OCI-LY1 (cell line): Measurements from ENCODE around the gene MAPKAPK3.

Source experiments
- H2AFZ ChIP-seq: fragments of 200-600 bp; sonication (generic), shearing (Covaris generic); 2 replicates; pipeline ENCODE4 v1.6.0; 2014; ENCODE audit warnings: antibody characterized with exemption, mild to moderate bottlenecking, low read length
- H3F3A ChIP-seq: fragments of 200-600 bp; sonication (generic), shearing (Covaris generic); 2 replicates; pipeline ENCODE4 v1.6.0; 2014; ENCODE audit warnings: mild to moderate bottlenecking, antibody characterized with exemption, low read length, moderate library complexity; ENCODE audit not compliant: insufficient read depth
- H3K27ac ChIP-seq: fragments of 200-600 bp; sonication (generic); 2 replicates; pipeline ENCODE4 v1.5.1; 2014; ENCODE audit warnings: low read length, mixed run types, mild to moderate bottlenecking, low read depth; ENCODE audit not compliant: poor library complexity, severe bottlenecking
- H3K27me3 ChIP-seq: fragments of 200-600 bp; sonication (generic); 2 replicates; pipeline ENCODE4 v1.6.0; 2014; ENCODE audit warnings: antibody characterized with exemption, mild to moderate bottlenecking, low read length, moderate library complexity; ENCODE audit not compliant: insufficient read depth
- H3K36me3 ChIP-seq: fragments of 200-600 bp; sonication (generic); 2 replicates; pipeline ENCODE4 v1.6.1; 2014; ENCODE audit warnings: mild to moderate bottlenecking, antibody characterized with exemption, low read length, moderate library complexity, mixed read lengths; ENCODE audit not compliant: insufficient read depth
- H3K4me1 ChIP-seq: fragments of 200-600 bp; sonication (generic); 2 replicates; pipeline ENCODE4 v1.5.1; 2014; ENCODE audit warnings: mild to moderate bottlenecking, low read length, moderate library complexity; ENCODE audit not compliant: insufficient read depth, severe bottlenecking
- H3K4me2 ChIP-seq: fragments of 200-600 bp; sonication (generic), shearing (Covaris generic); 2 replicates; pipeline ENCODE4 v1.6.1; 2014; ENCODE audit warnings: low read length
- H3K4me3 ChIP-seq: fragments of 200-600 bp; sonication (generic); 2 replicates; pipeline ENCODE4 v1.5.1; 2014; ENCODE audit warnings: low read length, low read depth, mild to moderate bottlenecking, mixed read lengths; ENCODE audit not compliant: poor library complexity, severe bottlenecking
- H3K79me2 ChIP-seq: fragments of 200-600 bp; shearing (Covaris generic); 2 replicates; pipeline ENCODE4 v1.6.1; 2016; ENCODE audit warnings: mixed run types, low read length, mixed read lengths; ENCODE audit not compliant: insufficient read depth
- H3K9ac ChIP-seq: fragments of 200-600 bp; sonication (generic), shearing (Covaris generic); 2 replicates; pipeline ENCODE4 v1.6.1; 2014; ENCODE audit warnings: mild to moderate bottlenecking, low read length, mixed read lengths
- H3K9me2 ChIP-seq: fragments of 200-600 bp; sonication (generic), shearing (Covaris generic); 2 replicates; pipeline ENCODE4 v1.6.1; 2014; ENCODE audit warnings: low read depth, mild to moderate bottlenecking, low read length, mixed read lengths
- H3K9me3 ChIP-seq: fragments of 200-600 bp; shearing (Covaris generic); 2 replicates; pipeline ENCODE4 v1.6.1; 2014; ENCODE audit warnings: low read length, mixed read lengths
- H4K20me1 ChIP-seq: fragments of 200-600 bp; sonication (generic), shearing (Covaris generic); 2 replicates; pipeline ENCODE4 v1.6.0; 2016; ENCODE audit warnings: mild to moderate bottlenecking, low read length; ENCODE audit not compliant: insufficient read depth
- EZH2 ChIP-seq: fragments of 200-600 bp; sonication (generic), shearing (Covaris generic); IDR thresholded peaks from 2 replicates; pipeline ENCODE4 v1.8.0; 2017; ENCODE audit warnings: borderline replicate concordance, mixed run types, mild to moderate bottlenecking, antibody characterized with exemption, low read length, moderate library complexity, mixed read lengths
- TF ChIP-seq, protein P1 (sequence below): fragments of 200-600 bp; sonication (generic), shearing (Covaris generic); IDR thresholded peaks from 2 replicates; pipeline ENCODE4 v1.5.1; 2017; ENCODE audit warnings: mild to moderate bottlenecking, antibody characterized with exemption, low read length, moderate library complexity, mixed read lengths

MAPKAPK3 gene

GRCh38 chr3:50622881-50623280 is 5.9 kb downstream of the MAPKAPK3 start:
- H3K9ac ChIP-seq = no peak overlapping the region
- H3F3A ChIP-seq = no peaks in the 10 kb centered on the region
- H3K4me2 ChIP-seq = no peak overlapping the region
- H3K4me3 ChIP-seq = no peak overlapping the region
- no peaks in the 10 kb centered on the region for H3K27me3 ChIP-seq
- H4K20me1 ChIP-seq = no peaks in the 10 kb centered on the region
- H3K9me3 ChIP-seq = no peaks in the 10 kb centered on the region
- H3K27ac ChIP-seq = no peak overlapping the region
- no peaks in the 10 kb centered on the region for H3K36me3 ChIP-seq
- TF ChIP-seq EZH2 = no peak
- TF ChIP-seq, protein P1, sequence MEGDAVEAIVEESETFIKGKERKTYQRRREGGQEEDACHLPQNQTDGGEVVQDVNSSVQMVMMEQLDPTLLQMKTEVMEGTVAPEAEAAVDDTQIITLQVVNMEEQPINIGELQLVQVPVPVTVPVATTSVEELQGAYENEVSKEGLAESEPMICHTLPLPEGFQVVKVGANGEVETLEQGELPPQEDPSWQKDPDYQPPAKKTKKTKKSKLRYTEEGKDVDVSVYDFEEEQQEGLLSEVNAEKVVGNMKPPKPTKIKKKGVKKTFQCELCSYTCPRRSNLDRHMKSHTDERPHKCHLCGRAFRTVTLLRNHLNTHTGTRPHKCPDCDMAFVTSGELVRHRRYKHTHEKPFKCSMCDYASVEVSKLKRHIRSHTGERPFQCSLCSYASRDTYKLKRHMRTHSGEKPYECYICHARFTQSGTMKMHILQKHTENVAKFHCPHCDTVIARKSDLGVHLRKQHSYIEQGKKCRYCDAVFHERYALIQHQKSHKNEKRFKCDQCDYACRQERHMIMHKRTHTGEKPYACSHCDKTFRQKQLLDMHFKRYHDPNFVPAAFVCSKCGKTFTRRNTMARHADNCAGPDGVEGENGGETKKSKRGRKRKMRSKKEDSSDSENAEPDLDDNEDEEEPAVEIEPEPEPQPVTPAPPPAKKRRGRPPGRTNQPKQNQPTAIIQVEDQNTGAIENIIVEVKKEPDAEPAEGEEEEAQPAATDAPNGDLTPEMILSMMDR = no peak
- no peak overlapping the region for H2AFZ ChIP-seq
- H3K9me2 ChIP-seq = no peaks in the 10 kb centered on the region
- H3K79me2 ChIP-seq = no peaks in the 10 kb centered on the region
- peaks cover 3% of the 10 kb centered on the region for H3K4me1 ChIP-seq

- no peak for TF ChIP-seq EZH2
- TF ChIP-seq, protein P1 = no peak
- no peaks in the 10 kb centered on the region for H3K36me3 ChIP-seq
- H3K9ac ChIP-seq = no peak overlapping the region
- H2AFZ ChIP-seq = no peak overlapping the region
- no peak overlapping the region for H3K4me3 ChIP-seq
- H3K9me2 ChIP-seq = no peaks in the 10 kb centered on the region
- H3K9me3 ChIP-seq = no peaks in the 10 kb centered on the region
- no peaks in the 10 kb centered on the region for H3F3A ChIP-seq
- H4K20me1 ChIP-seq = no peaks in the 10 kb centered on the region
- no peak overlapping the region for H3K4me2 ChIP-seq
- no peak overlapping the region for H3K27ac ChIP-seq
- H3K79me2 ChIP-seq = no peaks in the 10 kb centered on the region
- no peaks in the 10 kb centered on the region for H3K27me3 ChIP-seq
- H3K4me1 ChIP-seq = no peaks in the 10 kb centered on the region
Observed at GRCh38 chr3:50623840-50624474, 7.0 kb downstream of the MAPKAPK3 start.

DNA sequence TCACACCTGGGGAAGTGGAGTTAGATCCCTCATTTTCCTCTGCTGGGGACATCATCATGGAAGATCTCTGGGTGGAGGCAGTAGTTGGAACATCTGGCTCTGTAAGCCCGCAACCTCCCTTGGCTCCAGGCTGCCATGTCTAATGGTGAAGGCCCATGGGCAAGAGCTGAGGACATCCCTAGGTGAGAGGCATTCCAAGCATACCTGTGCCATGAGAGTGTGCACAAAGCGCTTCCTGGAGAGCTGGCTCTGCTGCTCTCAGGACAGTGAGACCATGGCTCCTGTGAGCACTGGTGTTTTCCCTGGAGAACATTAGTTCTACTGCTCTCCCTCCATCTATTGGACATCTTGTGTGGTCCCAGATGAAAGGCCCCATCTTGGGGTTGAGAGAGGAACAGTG is 7.7 kb downstream of the MAPKAPK3 start:
- Histone ChIP-seq H3K4me2 (no peak overlapping the region), H3F3A (no peaks in the 10 kb centered on the region), H3K4me3 (no peak overlapping the region), H3K36me3 (no peaks in the 10 kb centered on the region), H2AFZ (no peak overlapping the region), H3K9me2 (no peaks in the 10 kb centered on the region), H3K4me1 (no peaks in the 10 kb centered on the region), H3K9me3 (no peaks in the 10 kb centered on the region), H3K27ac (no peak overlapping the region), H3K27me3 (no peaks in the 10 kb centered on the region), H3K79me2 (no peaks in the 10 kb centered on the region), H4K20me1 (no peaks in the 10 kb centered on the region), H3K9ac (no peak overlapping the region)
- no peak for TF ChIP-seq EZH2
- TF ChIP-seq, protein P1 = no peak
